DMS 273 (cell line): Measurements from ENCODE around the gene NMRK2.

Experiments
- DNase-seq: peaks from one replicate; lab custom pipeline; 2025; ENCODE audit not compliant: unreplicated experiment; lab: John Stamatoyannopoulos, UW

NMRK2 gene

DNA sequence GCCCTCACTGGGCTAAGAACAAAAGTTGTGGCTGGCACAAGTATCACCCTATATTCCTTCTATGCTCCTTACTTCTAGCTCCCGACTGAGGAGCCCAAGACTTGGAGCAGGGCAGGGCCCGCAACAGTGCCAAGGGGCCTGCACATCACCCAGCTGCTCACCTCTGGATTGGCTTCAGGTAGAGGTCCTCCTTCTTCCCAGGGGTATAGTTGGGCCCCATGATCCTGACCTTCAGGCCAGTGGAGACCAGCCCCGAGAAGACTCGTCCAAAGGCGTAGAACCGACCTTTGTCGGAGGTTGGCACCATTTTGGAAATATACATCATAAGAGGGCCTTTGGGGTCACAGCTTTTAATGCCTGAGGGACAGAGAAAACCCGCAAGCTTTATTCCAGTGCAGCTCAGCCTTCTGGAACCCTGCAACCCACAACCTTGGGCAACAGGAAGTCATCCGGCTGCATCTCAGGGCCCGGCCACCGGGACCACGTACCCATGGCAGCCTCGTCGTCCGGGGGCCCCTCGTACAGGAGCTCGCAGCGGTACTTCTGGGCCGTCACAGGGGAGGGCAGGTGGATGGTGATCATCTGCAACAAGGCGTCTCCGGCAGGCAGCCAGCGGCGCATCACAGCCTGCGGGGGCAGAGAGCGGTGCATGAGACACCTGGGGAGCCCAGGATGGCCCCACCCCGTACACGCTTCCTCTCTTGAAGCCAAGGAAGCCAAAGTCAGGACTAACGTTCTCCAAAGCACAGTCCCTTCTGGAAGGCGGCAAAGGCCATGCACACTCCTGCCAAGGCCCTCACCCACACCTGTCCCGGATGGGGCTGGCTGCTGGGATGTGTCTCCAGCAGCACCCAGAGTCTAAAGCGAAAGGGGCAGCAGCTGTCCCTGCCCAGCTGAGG lies 47.7 kb downstream of the NMRK2 start:
- DNase-seq = no peak

DNA sequence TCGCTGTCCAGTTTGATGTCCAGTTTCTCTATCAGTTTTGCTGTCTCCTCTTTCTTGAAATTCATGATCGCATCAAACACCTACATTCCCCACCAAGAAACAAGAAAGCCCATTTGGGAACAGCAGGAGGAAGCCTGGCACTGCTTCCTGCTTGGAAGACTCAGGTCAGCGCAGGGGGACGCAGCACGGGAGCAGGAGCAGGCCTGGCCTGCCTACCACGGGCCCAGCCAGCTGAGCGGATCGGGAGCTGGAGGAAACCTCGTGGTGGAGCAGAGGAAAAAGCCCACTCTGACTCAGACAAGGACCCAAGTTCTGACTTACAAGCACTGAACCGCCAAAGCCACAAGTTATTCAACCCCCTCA lies 48.5 kb downstream of the NMRK2 start:
- no peak for DNase-seq

DNA sequence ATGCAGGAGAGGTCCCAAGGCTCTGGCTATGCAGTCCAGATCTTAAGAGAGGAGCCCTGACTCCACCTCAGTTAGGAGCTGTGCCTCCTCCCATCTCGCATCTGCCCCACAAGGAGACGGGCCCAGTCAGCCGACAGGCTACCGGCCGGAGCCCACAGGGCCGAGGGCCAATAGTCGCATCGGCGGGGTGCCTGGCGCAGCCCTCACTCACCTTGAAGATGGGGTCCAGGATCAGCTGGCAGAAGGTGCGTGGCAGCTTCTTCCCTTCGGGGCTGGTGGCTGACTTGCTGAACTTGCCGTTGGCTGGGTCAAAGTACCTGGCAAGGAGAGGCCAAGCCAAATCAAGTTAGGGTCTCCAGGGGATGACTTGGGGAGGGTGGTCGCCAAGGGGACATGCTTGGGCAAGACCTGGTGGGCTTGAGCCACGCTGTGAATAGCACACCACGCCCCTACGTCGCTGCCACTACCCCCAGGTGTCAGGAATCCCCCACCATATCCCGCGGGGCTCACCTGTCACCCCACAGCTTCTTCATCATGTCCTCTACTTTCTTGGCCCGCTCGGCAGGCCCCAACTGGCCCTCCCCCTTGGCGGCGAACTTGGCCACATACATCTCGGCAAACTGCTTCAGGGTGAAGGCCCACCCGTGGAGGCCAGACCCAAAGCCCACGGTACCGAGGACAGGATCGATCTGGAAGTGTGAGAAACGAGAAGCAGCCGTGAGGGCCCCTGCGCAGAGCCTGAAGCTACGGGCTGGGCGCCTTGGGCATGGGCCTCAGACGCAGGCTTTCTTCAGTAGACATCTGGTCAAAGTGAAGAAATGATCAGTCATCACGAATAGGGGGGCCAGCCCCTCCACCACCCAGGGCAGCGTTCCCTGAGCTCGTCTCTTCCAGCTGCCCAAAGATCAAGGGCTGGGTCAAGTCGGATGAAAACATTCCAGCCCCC lies 49.1 kb downstream of the NMRK2 start:
- no peak for DNase-seq

DNA sequence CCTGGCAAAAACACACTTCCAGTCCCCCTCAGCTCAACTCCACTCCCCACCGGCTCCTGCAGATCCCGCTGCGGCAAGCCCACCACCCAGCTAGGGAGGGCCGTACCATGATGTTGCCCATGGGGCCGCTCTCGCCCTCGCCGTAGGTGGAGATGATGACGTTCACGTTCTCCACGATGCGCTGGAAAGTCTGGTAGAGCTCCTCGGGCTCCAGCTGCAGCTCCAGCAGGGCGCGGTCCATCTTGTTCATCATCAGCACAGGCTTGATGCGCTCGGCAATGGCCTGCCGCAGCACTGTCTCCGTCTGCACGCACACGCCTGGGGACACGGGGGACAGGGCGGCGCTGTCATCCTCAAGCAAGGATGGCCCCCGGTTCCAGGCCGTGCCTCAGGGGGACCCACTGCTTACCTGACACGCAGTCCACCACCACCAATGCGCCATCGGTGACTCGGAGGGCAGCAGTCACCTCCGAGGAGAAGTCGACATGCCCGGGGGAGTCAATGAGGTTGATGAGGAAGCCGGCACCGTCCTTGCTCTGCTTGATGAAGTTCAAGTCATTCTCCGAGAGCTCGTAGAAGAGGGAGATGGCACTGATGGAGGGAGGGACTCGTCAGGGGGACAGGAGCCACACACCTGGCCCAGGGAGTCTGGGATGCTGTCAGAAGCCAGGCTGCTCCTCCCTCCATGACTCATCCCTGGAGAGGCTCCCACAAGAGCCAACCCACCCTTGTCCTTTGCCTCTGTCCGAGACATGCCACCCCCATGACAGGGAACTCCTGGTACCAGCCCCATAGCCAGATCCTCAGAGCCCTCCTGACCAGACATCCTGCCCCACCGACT lies 50.1 kb downstream of the NMRK2 start:
- DNase-seq = peak; percentile 40

DNA sequence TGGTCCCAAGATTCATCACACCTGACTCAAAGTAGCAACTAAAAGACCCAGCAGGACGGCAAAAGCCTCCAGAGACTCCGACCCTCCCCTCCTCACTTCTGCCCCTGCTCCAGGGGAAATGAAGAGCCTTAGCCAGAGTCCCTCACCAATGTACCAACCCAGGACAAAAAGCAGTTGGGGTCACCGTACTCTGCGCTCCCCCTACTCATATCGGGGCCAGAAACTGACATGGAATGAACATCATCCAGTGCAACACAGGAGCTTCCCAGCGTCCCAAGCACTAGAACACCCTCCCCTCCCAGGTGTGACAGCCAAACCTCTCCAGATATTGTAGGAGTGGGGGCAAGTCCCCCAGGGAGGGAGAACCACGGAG lies 50.7 kb downstream of the NMRK2 start:
- no peak for DNase-seq

DNA sequence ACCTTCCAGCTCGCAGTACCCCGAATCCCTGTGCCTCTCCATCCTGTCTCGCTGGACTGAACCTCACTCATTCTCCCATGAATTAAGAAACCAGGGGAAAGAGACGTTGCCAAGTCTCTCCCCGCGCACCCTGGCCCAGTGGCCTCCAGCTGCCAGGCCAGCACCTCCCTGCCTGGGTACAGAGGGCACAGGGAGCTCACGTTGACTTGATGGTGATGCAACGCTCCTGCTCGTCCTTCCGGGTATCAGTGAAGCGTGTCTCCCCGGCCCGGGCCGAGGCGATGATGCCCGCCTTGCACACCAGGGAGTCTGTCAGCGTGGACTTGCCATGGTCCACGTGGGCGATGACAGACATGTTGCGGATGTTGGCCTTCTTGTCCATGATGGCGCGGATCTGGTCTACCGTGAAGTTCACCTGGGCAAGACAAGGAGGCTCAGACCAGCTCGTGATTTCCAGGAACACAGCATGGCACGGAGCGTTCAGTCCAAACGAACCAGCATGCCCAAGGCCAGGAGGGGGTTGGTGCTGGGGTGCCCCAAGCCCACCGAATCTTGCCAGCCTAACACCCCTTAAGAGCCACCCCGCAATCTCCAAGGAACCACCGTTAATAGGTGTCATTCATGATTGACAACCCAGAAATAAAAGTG lies 51.2 kb downstream of the NMRK2 start:
- peak; percentile 59 for DNase-seq

DNA sequence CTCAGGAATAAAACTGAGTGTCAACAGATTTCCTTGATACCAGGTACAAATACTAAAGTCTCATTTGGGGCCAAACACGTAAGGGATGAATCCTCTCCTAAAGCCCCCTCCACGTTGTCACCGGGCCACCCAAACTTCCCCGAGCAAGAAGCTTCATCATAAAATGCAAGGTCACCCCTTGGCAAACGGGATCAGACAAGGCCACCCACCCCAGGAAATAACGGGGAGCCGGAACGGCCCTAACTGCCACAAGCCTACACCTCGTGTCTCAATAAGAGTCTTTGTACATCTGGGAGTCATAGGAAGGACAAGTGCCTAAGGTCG lies 51.7 kb downstream of the NMRK2 start:
- DNase-seq = no peak

DNA sequence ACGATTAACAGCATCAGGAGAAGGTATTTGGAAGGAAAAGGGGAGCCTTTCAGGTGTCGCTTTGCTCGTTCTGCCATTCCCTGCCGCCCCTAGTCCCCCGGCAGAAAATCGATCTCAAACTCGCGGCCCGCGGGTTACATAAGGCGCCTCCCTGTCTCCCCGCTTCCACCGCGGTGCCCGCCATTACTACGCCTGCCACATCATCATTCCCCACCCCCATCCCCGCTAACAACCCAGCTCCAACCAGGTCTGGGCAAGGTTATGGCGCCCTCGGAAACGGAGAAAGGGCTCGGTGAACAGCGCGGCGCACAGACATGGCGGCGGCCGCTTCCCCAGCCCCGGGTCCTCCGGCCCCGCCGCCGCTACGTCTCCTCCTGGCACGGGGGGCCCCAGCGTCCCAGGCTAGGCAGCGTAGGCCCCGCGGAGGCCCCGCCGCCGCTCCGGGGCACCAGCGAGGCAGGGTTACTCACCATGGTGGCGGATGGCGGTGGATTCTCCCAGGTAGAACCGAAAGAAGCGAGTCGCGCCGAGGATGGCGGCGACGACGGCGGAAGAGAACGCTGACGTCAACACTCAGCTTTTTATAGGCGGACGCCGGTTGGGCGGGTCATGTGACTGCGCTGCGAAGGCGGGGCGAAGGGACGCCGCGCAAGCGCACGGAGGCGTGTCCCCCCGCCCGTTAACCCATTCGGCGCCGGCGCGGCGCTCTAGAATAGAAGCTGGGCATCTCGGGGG lies 52.2 kb downstream of the NMRK2 start, which contains the start of gene EEF2:
TSS of gene EEF2 (minus strand) at position 556 of the 735 bp plus-strand sequence. CDS start at position 473, 83 bp downstream.
- peak; percentile 96 for DNase-seq

DNA sequence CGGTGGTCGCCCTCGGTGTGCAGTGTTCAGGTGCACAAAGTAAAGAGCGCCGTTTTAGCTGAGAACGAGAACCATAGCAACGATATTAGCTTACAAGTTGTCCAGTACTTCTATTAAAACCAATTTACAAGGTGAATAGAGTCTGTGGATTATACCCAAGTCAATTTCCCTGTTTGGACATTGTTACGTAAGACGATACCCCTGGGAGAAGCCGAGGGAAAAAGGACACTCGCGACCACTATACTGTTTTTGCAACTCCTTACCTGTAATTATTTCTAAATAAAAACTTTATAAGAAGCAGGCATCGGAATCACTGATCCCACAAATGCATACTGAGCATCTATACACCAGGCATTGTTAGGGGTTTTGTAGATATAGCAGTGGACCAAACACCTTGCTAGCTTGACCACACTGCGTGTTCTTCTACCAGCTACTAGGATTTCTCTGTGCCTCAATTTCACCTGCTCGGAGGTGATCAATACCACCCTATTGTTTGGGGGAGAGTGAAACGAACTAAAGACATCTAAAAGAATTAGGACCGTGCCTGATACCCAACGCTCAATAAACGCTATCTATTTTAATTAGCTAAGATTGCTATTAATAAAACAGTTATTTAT lies 52.9 kb downstream of the NMRK2 start:
- DNase-seq = no peak

DNA sequence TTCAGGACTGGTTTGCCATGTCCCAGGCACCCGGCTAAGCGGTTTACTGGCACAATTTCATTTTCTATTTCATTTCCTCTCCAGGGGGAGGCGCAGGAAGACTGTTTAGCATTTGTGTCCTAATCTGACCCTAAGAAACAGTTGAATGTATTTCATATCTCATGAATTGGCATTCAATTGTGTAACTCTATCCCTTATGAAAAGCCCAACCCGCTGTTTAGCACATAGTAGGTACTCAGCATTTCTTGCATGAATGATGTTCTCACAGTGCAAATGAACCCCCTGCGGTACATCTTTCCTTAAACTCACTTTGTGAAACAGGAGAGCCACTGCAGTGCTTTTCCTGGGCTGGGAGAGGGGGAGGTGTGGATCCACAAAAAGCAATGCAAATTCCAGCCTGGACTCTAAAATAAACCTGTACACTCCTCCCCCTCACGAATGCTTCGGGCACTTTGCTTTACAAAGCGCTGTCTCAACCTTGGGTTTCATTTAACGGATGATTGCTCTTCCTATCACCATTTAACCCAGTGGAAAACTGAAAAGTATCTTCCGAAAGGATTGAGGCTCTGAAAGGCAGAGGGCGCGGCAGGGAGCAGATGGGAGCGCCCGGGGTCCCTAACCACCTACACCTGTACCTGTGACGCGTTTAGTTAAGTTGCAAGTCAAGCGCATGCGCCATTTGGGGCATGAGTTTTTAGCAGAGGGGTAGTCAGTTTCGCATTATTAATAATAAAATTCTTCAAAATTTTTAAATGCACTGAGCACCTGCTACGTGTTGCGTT lies 53.6 kb downstream of the NMRK2 start:
- peak; percentile 93 for DNase-seq

DNA sequence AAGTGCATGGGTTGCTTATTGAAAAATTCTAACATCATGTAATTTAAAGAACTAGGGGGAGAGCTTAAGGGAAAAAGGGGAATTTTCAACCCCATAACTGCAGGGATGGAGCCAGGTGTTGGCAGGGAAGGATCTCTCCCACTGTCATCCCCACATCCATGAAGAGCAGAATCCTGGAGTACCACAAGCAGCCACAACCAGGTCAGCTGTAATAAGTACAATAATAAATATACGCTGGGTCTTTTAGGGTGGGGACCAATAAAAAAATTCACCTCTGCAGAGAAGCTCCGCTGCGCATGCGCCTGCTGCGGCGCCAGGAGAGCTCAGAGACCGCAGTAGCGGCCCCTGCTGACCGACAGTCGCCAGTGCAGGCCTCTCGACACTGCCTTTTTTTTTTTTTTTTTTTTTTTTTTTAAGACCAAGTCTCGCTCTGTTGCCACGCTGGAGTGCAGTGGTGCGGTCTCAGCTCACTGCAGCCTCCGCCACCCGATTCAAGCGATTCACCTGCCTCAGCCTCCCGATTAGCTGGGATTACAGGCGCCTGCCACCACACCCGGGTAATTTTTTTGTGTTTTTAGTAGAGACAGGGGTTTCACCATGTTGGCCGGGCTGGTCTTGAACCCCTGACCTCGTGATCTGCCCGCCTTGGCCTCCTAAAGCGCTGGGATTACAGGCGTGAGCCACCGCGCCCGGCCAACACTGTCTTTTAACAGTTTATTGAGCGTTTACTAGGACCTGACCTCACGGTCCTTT lies 54.9 kb downstream of the NMRK2 start:
- peak; percentile 95 for DNase-seq

DNA sequence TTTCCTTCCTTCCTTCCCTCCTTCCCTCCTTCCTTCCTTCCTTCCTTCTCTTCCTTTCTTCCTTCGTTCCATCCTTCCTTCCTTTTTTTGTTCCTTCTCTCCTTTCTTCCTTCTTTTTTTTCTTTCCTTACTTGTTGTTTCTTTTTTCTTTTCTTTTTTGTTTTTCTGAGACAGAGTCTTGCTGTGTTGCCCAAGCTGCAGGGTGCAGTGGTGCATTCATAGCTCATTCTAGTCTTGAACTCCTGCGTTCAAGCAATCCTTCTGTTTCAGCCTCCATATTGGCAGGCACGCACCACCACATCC lies 57.9 kb downstream of the NMRK2 start:
- DNase-seq = no peak
